Measurements from ENCODE around the gene NCAM1. TPM values are rescaled to one million over a fixed set of nuclear protein-coding genes. Genes with fewer than 3 reads are reported as not detected.

NCAM1 gene
- total and polyA plus RNA-seq, 2 donors (not counting 3 experiments of a cell fraction or from before 2014, with no cell fraction given) = 0.03 TPM; not detected in 1

DNA sequence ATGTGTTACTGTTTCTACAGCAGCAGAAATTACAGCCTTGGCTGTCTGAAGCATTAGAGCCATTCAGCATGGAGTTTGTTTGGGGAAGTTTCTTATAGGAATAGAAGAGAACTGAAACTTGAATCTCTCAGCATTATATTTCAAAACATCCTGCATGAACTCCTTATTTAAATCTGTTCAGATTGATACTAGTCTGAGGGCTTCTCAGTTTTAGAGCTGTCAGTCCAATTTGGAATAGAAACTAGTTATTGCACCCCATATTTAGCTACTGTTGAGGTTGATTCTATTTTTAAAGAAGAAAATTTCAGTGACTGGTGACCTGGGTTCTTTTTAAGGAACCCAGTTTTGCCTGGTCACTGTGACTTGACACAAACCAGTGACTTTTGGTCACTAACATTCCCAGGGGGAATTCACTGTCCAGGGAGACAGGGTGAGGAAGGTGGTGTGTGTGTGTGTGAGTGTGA, 227.2 kb downstream of the NCAM1 start:
- DNase-seq (ENCODE audit: low read depth, low spot score) (no peak), FAIRE-seq (no peak)
- H3K4me1 ChIP-seq (ENCODE audit: control insufficient read depth, extremely low read depth, insufficient read depth, low read length) = no peaks in the 10 kb centered on the region
- no peaks in the 10 kb centered on the region for H3K9me1 ChIP-seq (replicated peaks; ENCODE audit: control insufficient read depth, extremely low read depth, insufficient read depth, low read length)
- H3K9me3 ChIP-seq (replicated peaks; ENCODE audit: control insufficient read depth, insufficient read depth, low read length) = no peaks in the 10 kb centered on the region
- no peak overlapping the region for H3K9ac ChIP-seq (replicated peaks; ENCODE audit: extremely low read depth, insufficient read depth, low read length)
- dilution Hi-C loops (cut with MboI; ENCODE audit: extremely low pct_ligation_motif_present, low sequenced_read_pairs) (no loop called here), intact Hi-C loops (cut with micrococcal nuclease) (no loop called here)
- no peak overlapping the region for H3K4me3 ChIP-seq (replicated peaks in 1 of 3; ENCODE audit: insufficient read depth in 1 of 3, low read depth in 1 of 3, low read length in 3 of 3)
- BruUV-seq (replicated peaks) = no TSS peak
- H3K79me2 ChIP-seq (ENCODE audit: control insufficient read depth, insufficient read depth, low read length) = no peaks in the 10 kb centered on the region
- H3K36me3 ChIP-seq (ENCODE audit: control insufficient read depth in 2 of 2, extremely low read depth in 1 of 2, insufficient read depth in 2 of 2, low read length in 2 of 2) = no peaks in the 10 kb centered on the region
- ChIA-PET CTCF (no interaction called here), POLR2A (no interaction called here)
- H3K27me3 ChIP-seq (ENCODE audit: control insufficient read depth in 2 of 2, insufficient read depth in 2 of 2, low read length in 2 of 2) = no peaks in the 10 kb centered on the region
- H3K4me2 ChIP-seq (ENCODE audit: insufficient read depth, low read length) = no peak overlapping the region
- no peaks in the 10 kb centered on the region for H4K20me1 ChIP-seq (replicated peaks; ENCODE audit: control insufficient read depth, extremely low read depth, insufficient read depth, low read length)
- H3K27ac ChIP-seq (ENCODE audit: insufficient read depth, low read depth, low read length) = no peak overlapping the region
- H2AFZ ChIP-seq (ENCODE audit: low read depth, low read length) = no peak overlapping the region
- TF ChIP-seq GATA2 (IDR thresholded peaks at IDR 0.05; ENCODE audit: insufficient read depth, insufficient read length, low read depth, low read length) (no peak), JUN (IDR thresholded peaks at IDR 0.05; ENCODE audit: borderline replicate concordance, insufficient read depth, insufficient read length, low read depth) (no peak), EZH2 (IDR thresholded peaks at IDR 0.05; ENCODE audit: borderline replicate concordance, low read depth, low read length, severe bottlenecking) (no peak), POLR2A (IDR thresholded peaks at IDR 0.05; ENCODE audit: low read depth, low read length) (no peak), FOS (IDR thresholded peaks at IDR 0.05; ENCODE audit: borderline replicate concordance, insufficient read depth, low read length) (no peak), POLR2AphosphoS5 (IDR thresholded peaks at IDR 0.05; ENCODE audit: insufficient read depth, low read depth, low read length) (no peak), MYC (IDR thresholded peaks at IDR 0.05; ENCODE audit: low read depth, low read length) (no peak)
- TF ChIP-seq, protein P1, sequence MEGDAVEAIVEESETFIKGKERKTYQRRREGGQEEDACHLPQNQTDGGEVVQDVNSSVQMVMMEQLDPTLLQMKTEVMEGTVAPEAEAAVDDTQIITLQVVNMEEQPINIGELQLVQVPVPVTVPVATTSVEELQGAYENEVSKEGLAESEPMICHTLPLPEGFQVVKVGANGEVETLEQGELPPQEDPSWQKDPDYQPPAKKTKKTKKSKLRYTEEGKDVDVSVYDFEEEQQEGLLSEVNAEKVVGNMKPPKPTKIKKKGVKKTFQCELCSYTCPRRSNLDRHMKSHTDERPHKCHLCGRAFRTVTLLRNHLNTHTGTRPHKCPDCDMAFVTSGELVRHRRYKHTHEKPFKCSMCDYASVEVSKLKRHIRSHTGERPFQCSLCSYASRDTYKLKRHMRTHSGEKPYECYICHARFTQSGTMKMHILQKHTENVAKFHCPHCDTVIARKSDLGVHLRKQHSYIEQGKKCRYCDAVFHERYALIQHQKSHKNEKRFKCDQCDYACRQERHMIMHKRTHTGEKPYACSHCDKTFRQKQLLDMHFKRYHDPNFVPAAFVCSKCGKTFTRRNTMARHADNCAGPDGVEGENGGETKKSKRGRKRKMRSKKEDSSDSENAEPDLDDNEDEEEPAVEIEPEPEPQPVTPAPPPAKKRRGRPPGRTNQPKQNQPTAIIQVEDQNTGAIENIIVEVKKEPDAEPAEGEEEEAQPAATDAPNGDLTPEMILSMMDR (IDR thresholded peaks at IDR 0.05; ENCODE audit: extremely low read depth in 1 of 2, insufficient read depth in 1 of 2, low read depth in 1 of 2, low read length in 2 of 2) = no peak
- TF ChIP-seq, protein P2, sequence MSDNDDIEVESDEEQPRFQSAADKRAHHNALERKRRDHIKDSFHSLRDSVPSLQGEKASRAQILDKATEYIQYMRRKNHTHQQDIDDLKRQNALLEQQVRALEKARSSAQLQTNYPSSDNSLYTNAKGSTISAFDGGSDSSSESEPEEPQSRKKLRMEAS (IDR thresholded peaks at IDR 0.05; ENCODE audit: insufficient read depth, insufficient read length) = no peak

Data from endothelial cell of umbilical vein (primary cell).